Lung (tissue), 12 donors: Measurements from ENCODE around the gene USP12. TPM values are rescaled to one million over a fixed set of nuclear protein-coding genes. Genes with fewer than 3 reads are reported as not detected.

Experiments
- ATAC-seq: fragments of 200-7000 bp; cut with Tn5 transposase; one replicate; pipeline ENCODE4 v1.9.1; 2020; ENCODE audit warnings: moderate number of reproducible peaks; ENCODE audit not compliant: insufficient read depth, low FRiP score
- DNase-seq, 3 donors: peaks; one replicate each; pipeline ENCODE4 v3.0.0-alpha.2; 2013 to 2017
- H3K27ac ChIP-seq, 2 donors: one replicate each; pipeline ENCODE4 v1.5.1; 2013; ENCODE audit warnings: mild to moderate bottlenecking in 2 of 2, moderate library complexity in 2 of 2, control low read depth in 1 of 2, inconsistent platforms in 1 of 2, low read depth in 1 of 2, low read length in 1 of 2
- H3K27me3 ChIP-seq, 3 donors: one replicate each; pipeline ENCODE4 v1.5.1; 2013; ENCODE audit warnings: low read length in 2 of 3; ENCODE audit not compliant: control insufficient read depth in 3 of 3, insufficient read depth in 3 of 3
- H3K36me3 ChIP-seq, 4 donors: one replicate each; pipeline ENCODE4 v1.5.1; 2013; ENCODE audit warnings: low read length in 4 of 4, mild to moderate bottlenecking in 1 of 4, moderate library complexity in 1 of 4; ENCODE audit not compliant: control insufficient read depth in 4 of 4, insufficient read depth in 4 of 4
- H3K4me1 ChIP-seq, 5 donors: one replicate each; pipeline ENCODE4 v1.5.1; 2013; ENCODE audit warnings: low read length in 5 of 5, mild to moderate bottlenecking in 2 of 5, moderate library complexity in 1 of 5; ENCODE audit not compliant: control insufficient read depth in 5 of 5, insufficient read depth in 5 of 5
- H3K4me3 ChIP-seq: one replicate; pipeline ENCODE4 v1.5.1; 2013; ENCODE audit warnings: mild to moderate bottlenecking, control low read depth, moderate library complexity
- H3K9ac ChIP-seq, 2 donors: one replicate each; pipeline ENCODE4 v1.5.1; 2013; ENCODE audit warnings: low read length in 2 of 2, control low read depth in 1 of 2; ENCODE audit not compliant: insufficient read depth in 1 of 2
- H3K9me3 ChIP-seq, 4 donors: one replicate each; pipeline ENCODE4 v1.5.1; 2013; ENCODE audit warnings: low read length in 3 of 4, mild to moderate bottlenecking in 1 of 4, moderate library complexity in 1 of 4; ENCODE audit not compliant: control insufficient read depth in 4 of 4, insufficient read depth in 3 of 4
- WGBS, 2 donors: extraction: QIAGEN DNeasy Blood & Tissue Kit; methylation state at CpG; one replicate each; pipeline ENCODE4 v1.1.7; 2013; 5-methylcytosine and 5-hydroxymethylcytosine counted together
- polyA plus RNA-seq, 2 donors: library from polyadenylated mRNA; stranded (reverse); fragments of 200-250 nt; gene quantifications; one replicate each; pipeline ENCODE4 v1.2.1, GENCODE V29; 2013
- total RNA-seq, 2 donors: library from RNA; depleted of rRNA in 1 of 2; stranded (reverse); fragments of >200 nt in 1 of 2; gene quantifications; one replicate each; pipeline ENCODE4 v1.2.1, GENCODE V29; 2014 to 2021
- TF ChIP-seq, protein P1 (sequence below): IDR thresholded peaks from 2 replicates; pipeline ENCODE4 v1.5.1; 2012; ENCODE audit warnings: mild to moderate bottlenecking; ENCODE audit errors: control extremely low read depth, extremely low read depth
- donor health status: control.
- donor health status: control.
- donor health status: Bipolar disorder and iron deficiency.
- donor health status: healthy.
- donor health status: DM: yes; HTN: yes; CAD: no.

Gene USP12
- total and polyA plus RNA-seq, 4 donors = 12.6 to 60.0 (median 19.2) TPM

DNA sequence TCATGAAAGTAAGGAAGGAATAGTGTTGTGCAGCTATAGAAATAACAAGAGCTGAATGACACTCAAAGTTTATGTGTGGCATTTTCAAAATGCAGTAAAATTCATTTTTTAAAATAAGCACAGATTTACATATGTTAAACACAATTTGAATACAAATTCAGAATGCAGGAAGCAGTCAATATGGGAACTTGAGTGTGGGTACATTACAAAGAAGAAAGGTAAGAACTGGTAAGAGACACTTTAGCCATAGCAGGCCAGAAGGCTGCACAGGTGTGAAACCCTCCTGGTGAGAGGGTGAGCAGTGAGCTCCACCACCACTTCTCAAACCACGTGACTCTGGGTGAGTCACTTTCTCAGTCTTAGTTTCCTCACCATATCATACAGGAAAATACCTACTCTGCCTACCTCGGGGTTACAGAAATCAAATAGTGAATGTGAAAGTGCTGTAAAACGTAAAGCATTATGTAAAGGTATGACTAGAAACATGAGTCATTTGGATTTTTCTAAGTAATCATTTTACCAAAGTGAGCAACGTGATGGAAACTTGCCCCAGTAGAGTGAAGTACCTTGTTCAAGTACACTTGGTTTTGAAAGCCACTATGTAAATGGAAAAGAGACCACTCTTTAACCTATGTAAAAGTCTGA lies 40.5 kb downstream of the USP12 start:
- no peak overlapping the region for H3K9ac ChIP-seq
- DNase-seq = peak in 2 of 3 donors; percentile 32 to 72
- no peaks in the 10 kb centered on the region for H3K36me3 ChIP-seq
- ATAC-seq = peak; percentile 82
- H3K4me1 ChIP-seq = peaks cover 0 to 27% (median 10%) of the 10 kb centered on the region in 5 donors
- TF ChIP-seq, protein P1, sequence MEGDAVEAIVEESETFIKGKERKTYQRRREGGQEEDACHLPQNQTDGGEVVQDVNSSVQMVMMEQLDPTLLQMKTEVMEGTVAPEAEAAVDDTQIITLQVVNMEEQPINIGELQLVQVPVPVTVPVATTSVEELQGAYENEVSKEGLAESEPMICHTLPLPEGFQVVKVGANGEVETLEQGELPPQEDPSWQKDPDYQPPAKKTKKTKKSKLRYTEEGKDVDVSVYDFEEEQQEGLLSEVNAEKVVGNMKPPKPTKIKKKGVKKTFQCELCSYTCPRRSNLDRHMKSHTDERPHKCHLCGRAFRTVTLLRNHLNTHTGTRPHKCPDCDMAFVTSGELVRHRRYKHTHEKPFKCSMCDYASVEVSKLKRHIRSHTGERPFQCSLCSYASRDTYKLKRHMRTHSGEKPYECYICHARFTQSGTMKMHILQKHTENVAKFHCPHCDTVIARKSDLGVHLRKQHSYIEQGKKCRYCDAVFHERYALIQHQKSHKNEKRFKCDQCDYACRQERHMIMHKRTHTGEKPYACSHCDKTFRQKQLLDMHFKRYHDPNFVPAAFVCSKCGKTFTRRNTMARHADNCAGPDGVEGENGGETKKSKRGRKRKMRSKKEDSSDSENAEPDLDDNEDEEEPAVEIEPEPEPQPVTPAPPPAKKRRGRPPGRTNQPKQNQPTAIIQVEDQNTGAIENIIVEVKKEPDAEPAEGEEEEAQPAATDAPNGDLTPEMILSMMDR = no peak
- H3K27me3 ChIP-seq = no peaks in the 10 kb centered on the region
- H3K9me3 ChIP-seq = peaks cover 0 to 4% (median 0%) of the 10 kb centered on the region in 4 donors
- H3K4me3 ChIP-seq = no peak overlapping the region
- WGBS, 2 donors = 51 to 78% methylated on average over 4 of the region's 4 CpGs
- no peak overlapping the region for H3K27ac ChIP-seq

- peaks cover 0 to 23% (median 5%) of the 10 kb centered on the region in 5 donors for H3K4me1 ChIP-seq
- no peaks in the 10 kb centered on the region for H3K27me3 ChIP-seq
- H3K27ac ChIP-seq = peak overlapping the region in 1 of 2 donors; percentile 9
- DNase-seq = no peak
- no peak for ATAC-seq
- TF ChIP-seq, protein P1 = no peak
- H3K9ac ChIP-seq = no peak overlapping the region
- 62 to 75% methylated on average over 7 of the region's 7 CpGs for WGBS, 2 donors
- peaks cover 0 to 4% (median 0%) of the 10 kb centered on the region in 4 donors for H3K9me3 ChIP-seq
- no peak overlapping the region for H3K4me3 ChIP-seq
- peaks cover 0 to 4% (median 0%) of the 10 kb centered on the region in 4 donors for H3K36me3 ChIP-seq
Measured at GRCh38 chr13:27130223-27130978, 41.2 kb downstream of the USP12 start.

- peaks cover 0 to 4% (median 0%) of the 10 kb centered on the region in 4 donors for H3K9me3 ChIP-seq
- TF ChIP-seq, protein P1 = no peak
- H3K27ac ChIP-seq = no peak overlapping the region
- WGBS, 2 donors = 87 to 94% methylated on average over 8 of the region's 8 CpGs
- ATAC-seq = no peak
- H3K27me3 ChIP-seq = no peaks in the 10 kb centered on the region
- H3K4me3 ChIP-seq = no peak overlapping the region
- H3K36me3 ChIP-seq = peaks cover 0 to 9% (median 0%) of the 10 kb centered on the region in 4 donors
- peaks cover 0 to 28% (median 5%) of the 10 kb centered on the region in 5 donors for H3K4me1 ChIP-seq
- H3K9ac ChIP-seq = no peak overlapping the region
- DNase-seq = no peak
Measured at GRCh38 chr13:27128825-27129627, 42.6 kb downstream of the USP12 start.
